GM18909 (cell line): ENCODE data around the gene MAFB.

Source experiments
- ATAC-seq: cut with Tn5 transposase; IDR thresholded peaks from one replicate; pipeline ENCODE4 v1.9.1; 2021; ENCODE audit warnings: mild to moderate bottlenecking; ENCODE audit not compliant: unreplicated experiment, poor library complexity

The MAFB gene

GRCh38 chr20:40638414-40638813 is 50.6 kb downstream of the MAFB start:
- no peak for ATAC-seq

GRCh38 chr20:40637176-40637575 is 51.9 kb downstream of the MAFB start:
- no peak for ATAC-seq

- ATAC-seq, result no peak
These were observed 52.5 kb downstream of the MAFB start for GRCh38 chr20:40636486-40636885.

GRCh38 chr20:40635971-40636370 is 53.1 kb downstream of the MAFB start:
- ATAC-seq, result no peak
